Mucosa of descending colon (tissue), 3 donors: ENCODE data around the gene XRRA1. TPM values are rescaled to one million over a fixed set of nuclear protein-coding genes. Genes with fewer than 3 reads are reported as not detected.

Experiments used
- ATAC-seq: fragments of 200-7000 bp; cut with Tn5 transposase; one replicate; pipeline ENCODE4 v1.9.1; 2020; ENCODE audit warnings: mild to moderate bottlenecking, moderate library complexity
- DNase-seq, 3 donors: peaks; one replicate each; pipeline ENCODE4 v3.0.0-alpha.2; 2020
- H3K36me3 ChIP-seq: fragments of 200-600 bp; one replicate; pipeline ENCODE4 v1.8.0; 2021; ENCODE audit warnings: low read depth, mild to moderate bottlenecking
- H3K4me1 ChIP-seq: fragments of 200-600 bp; one replicate; pipeline ENCODE4 v1.8.0; 2021; ENCODE audit warnings: low read depth, mild to moderate bottlenecking
- H3K4me3 ChIP-seq: fragments of 200-600 bp; one replicate; pipeline ENCODE4 v1.8.0; 2021; ENCODE audit warnings: mild to moderate bottlenecking
- H3K9me3 ChIP-seq: fragments of 200-600 bp; one replicate; pipeline ENCODE4 v1.8.0; 2021; ENCODE audit warnings: mild to moderate bottlenecking
- CTCF ChIP-seq: fragments of 200-600 bp; IDR thresholded peaks from one replicate; pipeline ENCODE4 v1.8.0; 2022; ENCODE audit warnings: antibody characterized with exemption, mild to moderate bottlenecking
- intact Hi-C, 2 donors: fragments of 100-400 bp; cut with DNase I in 1 of 2; cut with micrococcal nuclease in 1 of 2; formaldehyde crosslinking; loops; one replicate each; pipeline versions ENCODE4 v1.11.0 to v1.11.1; 2022; cut with DNase I, micrococcal nuclease
- total RNA-seq, 3 donors: library from RNA; stranded (reverse); fragmentation: NEBNext Ultra II Directional in 2 of 3; extraction: Animal tissue kit (Norgen Biotek cat#: 25700) in 2 of 3; gene quantifications; one replicate each; pipeline versions ENCODE4 v1.2.1 to v1.2.4, GENCODE V29; 2021 to 2023
- donor health status: DM: no; HTN: no; CAD: no; lungs with moderate emphysema.
- donor health status: DM: no; HTN: no; CAD: no.
- donor health status: DM: no; HTN: yes; CAD: no.

The XRRA1 gene
- total RNA-seq, 3 donors from 2014 or later, result 6.7 to 35.9 (median 29.6) TPM

GRCh38 chr11:74937696-74938475, 11.0 kb downstream of the XRRA1 start:
- Histone ChIP-seq H3K4me3 (no peak overlapping the region), H3K4me1 (no peaks in the 10 kb centered on the region), H3K9me3 (no peaks in the 10 kb centered on the region), H3K36me3 (no peaks in the 10 kb centered on the region)
- ATAC-seq (no peak), DNase-seq (no peak)
- no peak for TF ChIP-seq CTCF
- intact Hi-C loops, result loop anchor here (10.0 kb wide), 1 partner anchor 307 kb away; the partner anchor contains the start of gene TPBGL (in 2 of the 2)

DNA sequence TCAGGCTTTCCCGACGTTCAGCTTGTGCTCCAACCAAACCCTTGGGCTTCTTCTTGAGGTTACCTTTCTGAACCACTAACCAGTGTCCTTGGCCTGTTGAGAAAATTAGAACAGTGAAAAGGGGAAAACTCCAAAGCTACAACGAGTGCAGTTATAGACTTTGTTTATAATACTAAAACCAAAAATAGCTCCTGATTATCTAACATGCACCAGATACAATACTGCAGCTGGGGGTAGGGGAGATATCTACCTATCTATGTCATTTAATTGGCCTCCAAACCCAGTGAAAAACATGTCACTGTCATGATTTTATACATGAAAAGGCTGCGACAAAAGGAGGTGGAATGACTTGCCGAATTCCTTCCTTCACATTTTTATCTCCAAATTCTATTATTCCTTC, 11.9 kb downstream of the XRRA1 start:
- H3K36me3 ChIP-seq, result no peaks in the 10 kb centered on the region

DNA sequence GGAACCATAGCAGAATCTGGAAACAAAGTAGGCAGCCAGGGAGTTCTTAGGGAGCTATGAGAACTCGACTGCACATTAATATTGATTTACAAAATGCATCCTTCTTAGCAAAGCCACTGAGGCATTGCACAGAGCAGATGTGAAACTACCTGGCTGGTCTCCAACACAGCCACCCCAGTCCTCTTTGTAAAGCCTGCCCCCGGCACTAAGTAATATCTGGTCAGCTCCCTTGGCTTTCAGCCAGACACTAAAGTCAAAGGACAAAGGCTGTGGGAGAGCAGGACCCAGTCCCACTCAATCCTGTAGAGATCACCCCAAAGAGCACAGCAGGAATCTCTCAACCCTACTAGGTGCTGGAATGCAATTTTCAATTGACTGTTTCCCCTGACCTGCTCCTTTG, 12.8 kb downstream of the XRRA1 start:
- H3K4me3 ChIP-seq, result no peak overlapping the region
- H3K4me1 ChIP-seq, result no peaks in the 10 kb centered on the region
- TF ChIP-seq CTCF, result no peak
- H3K9me3 ChIP-seq, result no peaks in the 10 kb centered on the region
- intact Hi-C loops, result loop anchor here (10.0 kb wide), 1 partner anchor 309 kb away; the partner anchor contains the start of gene TPBGL (in 2 of the 2)
- no peaks in the 10 kb centered on the region for H3K36me3 ChIP-seq
- ATAC-seq (no peak), DNase-seq (no peak)

More for the DNA sequence above, 11.9 kb downstream of the XRRA1 start:
- no peak for DNase-seq
- ATAC-seq, result no peak
- TF ChIP-seq CTCF, result no peak
- H3K4me3 ChIP-seq, result no peak overlapping the region
- no peaks in the 10 kb centered on the region for H3K4me1 ChIP-seq
- intact Hi-C loops, result loop anchor here (10.0 kb wide), 1 partner anchor 308 kb away; the partner anchor contains the start of gene TPBGL (in 2 of the 2)
- H3K9me3 ChIP-seq, result no peaks in the 10 kb centered on the region

- no peaks in the 10 kb centered on the region for H3K4me1 ChIP-seq
- intact Hi-C loops, result loop anchor here (10.0 kb wide), 1 partner anchor 310 kb away; the partner anchor contains the start of gene TPBGL (in 2 of the 2)
- TF ChIP-seq CTCF, result no peak
- no peak for ATAC-seq
- no peaks in the 10 kb centered on the region for H3K9me3 ChIP-seq
- no peak overlapping the region for H3K4me3 ChIP-seq
- H3K36me3 ChIP-seq, result no peaks in the 10 kb centered on the region
- DNase-seq, result no peak
These were observed 13.6 kb downstream of the XRRA1 start for GRCh38 chr11:74935285-74935684.

- H3K4me1 ChIP-seq, result no peaks in the 10 kb centered on the region
- no peak for TF ChIP-seq CTCF
- intact Hi-C loops, result loop anchor here (10.0 kb wide), 1 partner anchor 311 kb away; the partner anchor contains the start of gene TPBGL (in 2 of the 2)
- DNase-seq (no peak), ATAC-seq (no peak)
- no peaks in the 10 kb centered on the region for H3K9me3 ChIP-seq
- H3K4me3 ChIP-seq, result no peak overlapping the region
- H3K36me3 ChIP-seq, result no peaks in the 10 kb centered on the region
These were observed 15.1 kb downstream of the XRRA1 start for GRCh38 chr11:74933765-74934164.
